Ishikawa (cell line): Measurements from ENCODE around the gene ZNF283.

Experiments
- NFIC ChIP-seq: IDR thresholded peaks from 2 replicates; pipeline ENCODE4 v1.6.1; 2012
- RAD21 ChIP-seq: IDR thresholded peaks from 2 replicates; pipeline ENCODE4 v1.6.1; 2012; ENCODE audit warnings: low read depth
- REST ChIP-seq: IDR thresholded peaks from 2 replicates; pipeline ENCODE4 v1.6.1; 2012; ENCODE audit warnings: low read depth, mild to moderate bottlenecking
- TEAD4 ChIP-seq: IDR thresholded peaks from 2 replicates; pipeline ENCODE4 v1.6.1; 2012
- USF1 ChIP-seq: IDR thresholded peaks from 2 replicates; pipeline ENCODE4 v1.6.1; 2012
- TF ChIP-seq, protein P1 (sequence below): IDR thresholded peaks from 2 replicates; pipeline ENCODE4 v1.6.1; 2012

- TF ChIP-seq REST (peak; percentile 98), RAD21 (no peak), TEAD4 (0 out of 2 replicates have a peak, but pooled peaks have one; percentile 23), NFIC (no peak), USF1 (no peak)
- TF ChIP-seq, protein P1, sequence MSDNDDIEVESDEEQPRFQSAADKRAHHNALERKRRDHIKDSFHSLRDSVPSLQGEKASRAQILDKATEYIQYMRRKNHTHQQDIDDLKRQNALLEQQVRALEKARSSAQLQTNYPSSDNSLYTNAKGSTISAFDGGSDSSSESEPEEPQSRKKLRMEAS = no peak
Observed at GRCh38 chr19:43789029-43789428, 38.1 kb upstream of the ZNF283 start.
